PC-9 (cell line): ENCODE data around the gene UVSSA.

Experiments
- CTCF ChIP-seq: fragments of 200-600 bp; sonication (generic); conservative IDR thresholded peaks from 2 replicates; pipeline ENCODE4 v1.6.1; 2017; ENCODE audit warnings: mixed run types, antibody characterized with exemption, mild to moderate bottlenecking, moderate library complexity
- EZH2 ChIP-seq: fragments of 200-600 bp; sonication (generic); IDR thresholded peaks from 2 replicates; pipeline ENCODE4 v1.8.0; 2017; ENCODE audit warnings: antibody characterized with exemption, low read depth

- TF ChIP-seq EZH2 (no peak), CTCF (no peak)
These were observed 17.2 kb downstream of the UVSSA start for GRCh38 chr4:1364217-1364616.
